ENCODE results near the gene CBX4.

The CBX4 gene

GRCh38 chr17:79811011-79811867 lies 28.0 kb downstream of the CBX4 start (continued):
- TF ChIP-seq CTCF (tag by site-specific recombination; IDR thresholded peaks at IDR 0.05) (peak; percentile 100), ZNF561 (tag by site-specific recombination; IDR thresholded peaks at IDR 0.05; ENCODE audit: borderline replicate concordance) (peak; percentile 65; the same call in 1 of the 2 replicates), ZNF549 (tag by site-specific recombination; IDR thresholded peaks at IDR 0.05) (no peak), ZBTB21 (tag by site-specific recombination; IDR thresholded peaks at IDR 0.05) (0 out of 2 replicates have a peak, but pooled peaks have one; percentile 41), ZNF558 (tag by site-specific recombination; IDR thresholded peaks at IDR 0.05) (no peak), ZXDB (tag by site-specific recombination; IDR thresholded peaks at IDR 0.05) (peak; percentile 19; the same call in 1 of the 2 replicates), ZSCAN16 (tag by site-specific recombination; IDR thresholded peaks at IDR 0.05) (0 out of 2 replicates have a peak, but pooled peaks have one; percentile 11), ZBTB44 (tag by site-specific recombination; IDR thresholded peaks at IDR 0.05) (peak; percentile 66; the same call in 1 of the 2 replicates), ZSCAN30 (tag by site-specific recombination; IDR thresholded peaks at IDR 0.05) (peak; percentile 41; the same call in 1 of the 2 replicates), KLF17 (tag by site-specific recombination; IDR thresholded peaks at IDR 0.05) (peak; percentile 94), PRDM10 (tag by site-specific recombination; IDR thresholded peaks at IDR 0.05) (peak; percentile 61), ZBTB20 (tag by site-specific recombination; IDR thresholded peaks at IDR 0.05) (peak; percentile 91), AEBP2 (tag by site-specific recombination; IDR thresholded peaks at IDR 0.05; ENCODE audit: borderline replicate concordance) (no peak), ZSCAN23 (tag by site-specific recombination; IDR thresholded peaks at IDR 0.05) (peak; percentile 82), ZNF223 (tag by site-specific recombination; IDR thresholded peaks at IDR 0.05) (no peak), GLIS1 (tag by site-specific recombination; IDR thresholded peaks at IDR 0.05) (peak; percentile 99), SP2 (tag by site-specific recombination; IDR thresholded peaks at IDR 0.05) (peak; percentile 30), ZNF138 (tag by site-specific recombination; IDR thresholded peaks at IDR 0.05; ENCODE audit: borderline replicate concordance) (no peak), ZBTB26 (tag by site-specific recombination; optimal IDR thresholded peaks at IDR 0.05) (peak; percentile 83), ZNF394 (tag by site-specific recombination; IDR thresholded peaks at IDR 0.05; ENCODE audit: borderline replicate concordance) (peak; percentile 32; the same call in 1 of the 2 replicates), ZNF518A (tag by site-specific recombination; conservative IDR thresholded peaks at IDR 0.05; ENCODE audit: low read depth) (no peak)
